Measurements from ENCODE around the gene TSC22D3.
"Not testable (repeated sequence)": the region's sequence is repeated elsewhere in the genome, so short reads cannot be mapped to it uniquely, and the experiment has no call there.

Gene TSC22D3

DNA sequence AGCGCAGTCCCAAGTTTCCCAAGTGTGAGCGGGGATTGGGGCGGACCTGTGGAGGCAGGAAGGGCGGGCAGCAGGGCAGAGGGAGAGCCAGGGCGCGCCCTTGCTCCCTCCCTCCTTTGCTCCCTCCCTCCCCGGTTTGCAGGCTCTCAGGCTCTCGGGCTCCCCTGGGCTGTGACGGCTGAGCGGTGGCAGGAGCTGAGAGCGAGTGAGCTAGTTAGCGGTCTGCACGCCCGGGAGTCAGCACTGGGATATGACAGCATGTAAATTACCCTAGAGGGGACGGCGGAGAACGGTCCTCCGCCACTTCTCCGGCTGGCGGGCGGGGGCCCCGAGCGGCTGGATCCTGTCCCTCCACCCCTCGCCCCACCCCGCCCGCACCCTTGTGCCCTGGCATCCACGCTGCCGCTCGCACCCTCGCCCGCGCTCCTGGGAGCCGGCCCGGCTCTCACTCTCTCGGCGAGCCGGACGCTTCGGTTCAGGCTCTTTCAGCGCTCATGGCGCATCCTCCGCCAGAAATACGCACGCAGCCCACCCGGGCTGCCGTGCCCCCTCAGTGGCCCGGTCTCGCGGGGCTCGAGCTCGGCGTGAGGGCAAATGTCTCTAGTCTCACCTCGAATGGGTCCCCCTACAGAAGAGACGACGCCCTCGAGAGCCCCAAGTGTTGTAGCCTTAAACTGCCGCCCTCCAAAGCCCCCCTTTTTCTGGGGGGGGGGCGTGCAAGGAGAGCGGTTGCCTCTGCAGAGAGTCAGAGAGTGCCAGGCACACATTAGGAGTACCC lies at the start of gene TSC22D3:
Gene TSC22D3 (minus strand): TSS at position 54 of the 778 bp plus-strand sequence. CDS start 368 bp downstream, outside the sequence.
- peak; percentile 47 for DNase-seq (ENCODE audit: low read depth)
- H3K4me3 ChIP-seq (ENCODE audit: low read length), result peak within 1 kb of the TSS; percentile 43

DNA sequence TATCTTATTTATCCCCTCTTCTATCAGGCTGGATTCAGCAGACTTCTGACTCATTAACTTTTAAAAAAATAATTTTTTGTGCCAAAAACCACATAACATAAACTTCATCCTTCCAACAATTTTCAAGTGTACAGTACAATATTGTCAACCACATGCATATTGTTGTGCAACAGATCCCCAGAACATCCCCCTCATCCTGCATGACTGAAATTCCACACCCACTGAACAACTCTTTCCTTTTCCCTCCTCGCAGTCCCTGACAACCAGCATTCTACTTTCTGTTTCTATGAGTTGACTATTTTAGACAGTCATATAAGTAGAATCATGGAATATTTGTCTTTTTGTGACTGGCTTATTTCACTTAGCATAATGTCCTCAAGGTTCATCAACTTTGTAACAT lies 47.9 kb upstream of the TSC22D3 start:
- no peak overlapping the region for H3K4me3 ChIP-seq (ENCODE audit: low read length)
- TF ChIP-seq, protein P1, sequence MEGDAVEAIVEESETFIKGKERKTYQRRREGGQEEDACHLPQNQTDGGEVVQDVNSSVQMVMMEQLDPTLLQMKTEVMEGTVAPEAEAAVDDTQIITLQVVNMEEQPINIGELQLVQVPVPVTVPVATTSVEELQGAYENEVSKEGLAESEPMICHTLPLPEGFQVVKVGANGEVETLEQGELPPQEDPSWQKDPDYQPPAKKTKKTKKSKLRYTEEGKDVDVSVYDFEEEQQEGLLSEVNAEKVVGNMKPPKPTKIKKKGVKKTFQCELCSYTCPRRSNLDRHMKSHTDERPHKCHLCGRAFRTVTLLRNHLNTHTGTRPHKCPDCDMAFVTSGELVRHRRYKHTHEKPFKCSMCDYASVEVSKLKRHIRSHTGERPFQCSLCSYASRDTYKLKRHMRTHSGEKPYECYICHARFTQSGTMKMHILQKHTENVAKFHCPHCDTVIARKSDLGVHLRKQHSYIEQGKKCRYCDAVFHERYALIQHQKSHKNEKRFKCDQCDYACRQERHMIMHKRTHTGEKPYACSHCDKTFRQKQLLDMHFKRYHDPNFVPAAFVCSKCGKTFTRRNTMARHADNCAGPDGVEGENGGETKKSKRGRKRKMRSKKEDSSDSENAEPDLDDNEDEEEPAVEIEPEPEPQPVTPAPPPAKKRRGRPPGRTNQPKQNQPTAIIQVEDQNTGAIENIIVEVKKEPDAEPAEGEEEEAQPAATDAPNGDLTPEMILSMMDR (conservative IDR thresholded peaks at IDR 0.05; ENCODE audit: low read length), result no peak
- peak; percentile 85 for DNase-seq (ENCODE audit: low read depth)

More for the DNA sequence above, at the start of gene TSC22D3:
- TF ChIP-seq, protein P1 (conservative IDR thresholded peaks at IDR 0.05; ENCODE audit: low read length), result 0 out of 2 replicates have a peak, but pooled peaks have one; percentile 15

DNA sequence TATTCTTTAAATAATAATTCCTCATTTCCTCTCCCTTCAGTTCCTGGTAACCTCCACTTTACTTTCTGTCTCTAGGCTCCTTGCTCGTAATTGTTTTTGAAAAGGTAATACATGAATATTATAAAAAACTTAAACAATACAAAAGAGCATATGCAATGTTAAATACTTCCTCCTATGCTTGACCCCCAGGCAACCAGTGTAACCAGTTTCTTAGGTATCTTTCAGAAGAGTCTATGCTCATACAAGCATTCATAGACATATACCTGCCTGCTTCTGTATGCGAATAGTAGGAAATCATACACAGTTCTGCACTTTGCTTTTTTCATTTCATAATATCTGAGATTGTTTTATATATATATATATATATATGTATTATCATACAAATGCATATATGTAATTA lies 47.5 kb upstream of the TSC22D3 start:
- TF ChIP-seq, protein P1 (conservative IDR thresholded peaks at IDR 0.05; ENCODE audit: low read length), result no peak
- no peak for DNase-seq (ENCODE audit: low read depth)
- no peak overlapping the region for H3K4me3 ChIP-seq (ENCODE audit: low read length)

DNA sequence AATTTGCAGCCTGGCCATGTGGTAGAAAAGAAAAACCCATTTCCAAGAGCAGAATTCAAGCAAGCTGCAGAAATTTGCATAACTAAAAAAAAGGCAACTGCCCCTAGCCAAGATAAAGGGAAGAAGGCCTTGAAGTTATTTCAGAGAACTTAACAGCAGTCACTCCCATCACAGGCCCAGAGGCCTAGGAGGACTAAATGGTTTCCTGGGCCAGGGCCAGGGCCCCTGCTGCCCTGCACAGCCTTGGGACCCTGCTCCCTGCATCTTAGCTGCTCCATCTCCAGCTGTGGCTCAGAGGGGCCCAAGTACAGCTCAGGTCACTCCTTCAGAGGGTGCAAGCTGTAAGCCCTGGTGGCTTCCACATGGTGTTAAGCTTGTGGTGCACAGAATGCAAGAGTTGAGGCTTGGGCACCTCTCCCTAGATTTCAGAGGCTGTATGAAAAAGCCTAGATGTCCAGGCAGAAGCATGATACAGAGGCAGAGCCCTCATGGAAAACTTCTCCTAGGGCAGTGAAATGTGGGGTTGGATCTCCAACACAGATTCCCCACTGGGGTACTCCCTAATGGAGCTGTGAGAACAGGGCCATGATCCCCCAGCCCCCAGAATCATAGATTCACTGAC lies 43.4 kb upstream of the TSC22D3 start:
- no peak overlapping the region for H3K4me3 ChIP-seq (ENCODE audit: low read length)
- no peak for DNase-seq (ENCODE audit: low read depth)
- TF ChIP-seq, protein P1 (conservative IDR thresholded peaks at IDR 0.05; ENCODE audit: low read length), result no peak

DNA sequence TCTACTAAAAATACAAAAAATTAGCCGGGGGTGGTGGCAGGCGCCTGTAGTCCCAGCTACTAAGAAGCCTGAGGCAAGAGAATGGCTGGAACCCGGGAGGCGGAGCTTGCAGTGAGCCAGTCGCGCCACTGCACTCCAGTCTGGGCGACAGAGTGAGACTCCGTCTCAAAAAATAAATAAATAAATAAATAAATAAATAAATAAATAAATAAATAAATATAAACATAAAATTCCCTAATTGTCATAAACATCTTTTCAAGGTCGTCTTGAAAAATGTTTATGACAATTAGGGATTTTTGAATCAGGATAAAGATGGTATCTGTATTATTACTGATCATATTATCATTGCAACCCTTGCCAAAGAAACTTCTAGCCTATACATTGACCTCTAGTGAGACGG lies 34.5 kb upstream of the TSC22D3 start:
- DNase-seq (ENCODE audit: low read depth); H3K4me3 ChIP-seq (ENCODE audit: low read length): not testable (repeated sequence)

DNA sequence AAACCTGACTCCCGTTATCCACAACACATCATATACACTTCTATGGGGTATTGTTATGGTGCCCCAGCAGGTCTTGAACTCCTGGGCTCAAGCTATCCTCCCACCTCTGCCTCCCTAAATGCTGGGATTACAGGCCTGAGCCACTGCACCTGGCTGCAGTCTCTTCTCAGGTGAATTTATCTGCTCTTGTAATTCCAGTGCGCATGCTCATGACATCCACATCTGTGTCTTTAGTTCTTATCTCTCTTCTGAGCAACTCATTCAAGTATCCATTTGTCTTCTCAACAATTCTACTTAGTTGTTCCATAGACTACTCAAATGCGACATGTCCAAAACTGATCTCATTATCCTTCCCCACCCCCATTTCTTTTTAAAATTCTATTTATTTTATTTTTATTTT lies 29.6 kb upstream of the TSC22D3 start:
- no peak overlapping the region for H3K4me3 ChIP-seq (ENCODE audit: low read length)
- no peak for DNase-seq (ENCODE audit: low read depth)
- TF ChIP-seq, protein P1 (conservative IDR thresholded peaks at IDR 0.05; ENCODE audit: low read length), result no peak

DNA sequence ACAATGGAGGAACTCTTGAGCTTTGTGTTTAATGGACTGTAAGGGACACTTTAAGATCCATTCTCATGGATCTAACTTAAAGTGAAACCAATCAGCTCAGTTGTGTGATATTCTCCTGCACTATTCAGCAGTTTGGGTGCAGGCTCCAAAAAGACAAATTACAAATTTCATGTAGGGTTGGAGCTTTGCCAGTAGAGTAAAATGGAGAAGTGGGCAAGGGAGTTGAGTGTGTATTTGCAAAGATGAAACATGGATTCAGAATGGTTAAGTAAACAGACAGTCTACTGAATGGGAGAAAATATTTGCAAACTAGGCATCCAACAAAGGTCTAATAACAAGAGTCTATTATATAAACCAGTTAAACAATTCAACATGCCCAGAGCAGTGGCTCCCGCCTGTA lies 28.8 kb upstream of the TSC22D3 start:
- TF ChIP-seq, protein P1 (conservative IDR thresholded peaks at IDR 0.05; ENCODE audit: low read length), result no peak
- H3K4me3 ChIP-seq (ENCODE audit: low read length), result no peak overlapping the region
- no peak for DNase-seq (ENCODE audit: low read depth)

Data from AG10803 (cell line).